Right lung (tissue), 5 donors: Measurements from ENCODE around the gene PNLIP. TPM values are rescaled to one million over a fixed set of nuclear protein-coding genes. Genes with fewer than 3 reads are reported as not detected.

Experiments
- DNase-seq, 2 donors: peaks; one replicate each; pipeline ENCODE4 v3.0.0-alpha.2; 2013
- polyA plus RNA-seq, 5 donors: library from polyadenylated mRNA; unstranded; fragments of 120-200 nt; gene quantifications; one replicate each; pipeline versions ENCODE4 v1.2.1 to v1.2.3, GENCODE V29; 2013; ENCODE audit warnings: inconsistent platforms in 1 of 5, low replicate concordance in 1 of 5; ENCODE audit not compliant: insufficient read length in 5 of 5, insufficient read depth in 1 of 5

PNLIP gene
- polyA plus RNA-seq, 5 donors: not detected

DNA sequence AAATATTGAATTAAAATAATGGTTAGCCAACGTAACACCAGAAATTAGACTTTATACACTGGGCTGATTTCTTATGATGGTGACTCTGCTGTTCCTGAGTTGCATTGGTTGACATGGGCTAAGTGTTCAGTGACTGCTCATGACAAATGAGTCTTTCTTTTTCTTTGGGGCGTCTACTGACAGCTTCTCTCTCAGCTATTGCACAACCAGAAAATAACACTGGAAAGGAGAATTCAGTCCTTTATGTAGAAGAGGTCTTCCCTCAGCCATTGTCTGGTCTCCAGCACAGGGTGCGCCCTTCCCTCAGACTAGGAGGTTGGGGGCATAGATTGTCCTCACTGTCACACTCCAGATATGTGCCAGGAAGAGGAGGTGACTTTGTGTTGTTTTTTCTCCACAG, 21.6 kb downstream of the PNLIP start:
- DNase-seq: no peak

DNA sequence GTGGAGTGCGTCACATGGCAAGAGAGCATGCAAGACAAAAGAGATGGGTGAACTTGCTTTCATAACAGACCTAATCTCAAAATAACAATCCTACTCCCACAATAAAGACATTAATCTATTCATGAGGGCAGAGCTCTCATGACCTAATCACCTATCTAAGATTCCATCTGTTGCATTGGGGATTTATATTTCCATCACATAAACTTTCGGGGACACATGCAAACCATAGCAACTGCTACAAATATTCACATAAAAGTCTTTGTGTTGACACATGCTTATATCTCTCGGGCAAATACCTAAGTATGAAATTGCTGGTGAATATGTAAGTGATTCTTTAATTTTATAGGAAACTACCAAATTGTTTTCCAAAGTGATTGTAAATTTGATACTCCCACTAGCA, 29.1 kb downstream of the PNLIP start:
- no peak for DNase-seq

DNA sequence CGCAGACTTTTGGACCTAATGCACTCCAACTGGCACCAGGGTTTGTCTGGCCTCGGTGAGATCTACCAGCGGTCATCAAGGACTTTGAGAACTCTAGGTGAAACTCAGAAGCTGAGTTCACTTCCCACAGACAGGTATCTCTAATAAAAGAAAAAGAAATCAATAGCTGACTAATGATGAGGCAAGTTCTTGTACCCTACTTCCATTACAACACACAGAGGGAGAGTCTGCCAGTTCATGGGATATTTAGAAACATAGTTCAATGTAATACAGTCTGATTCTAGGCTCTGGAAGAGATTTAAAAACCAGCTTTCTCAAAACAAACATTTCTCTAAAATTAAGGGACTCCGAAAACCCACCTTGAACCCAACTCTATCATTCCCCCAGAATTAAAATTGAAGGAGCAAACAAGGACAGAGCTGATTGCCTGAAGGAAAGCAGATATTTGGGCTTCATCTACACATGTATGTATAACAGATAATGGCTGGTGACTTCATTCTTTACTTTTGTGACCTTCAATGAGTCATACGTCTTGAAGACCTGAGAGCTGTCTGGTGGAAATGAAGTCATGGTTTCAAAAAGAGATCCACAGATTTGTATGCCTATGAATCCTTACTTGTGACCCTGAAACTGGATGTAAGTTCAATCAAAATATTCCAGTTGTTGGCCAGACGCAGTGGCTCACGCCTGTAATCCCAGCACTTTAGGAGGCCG, 42.3 kb downstream of the PNLIP start:
- DNase-seq: no peak

DNA sequence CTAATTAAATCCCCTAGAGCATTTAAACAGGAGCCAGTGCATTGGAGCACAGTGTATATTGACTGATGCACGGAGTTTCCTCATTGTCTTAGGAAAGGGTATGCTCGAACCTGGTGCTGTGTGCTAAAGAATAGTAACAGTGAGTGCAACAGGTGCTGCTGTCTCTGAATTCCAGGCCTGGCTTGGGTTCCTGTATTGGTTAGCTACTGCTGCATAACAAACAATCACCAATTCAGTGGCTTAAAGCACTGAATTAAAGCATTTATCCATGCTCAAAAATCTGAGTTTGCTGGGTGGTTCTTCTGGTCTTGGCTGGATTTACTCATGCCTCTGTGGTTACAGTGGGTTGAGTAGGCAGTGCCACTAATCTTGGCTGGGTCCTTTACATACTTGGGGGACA, 43.3 kb downstream of the PNLIP start:
- no peak for DNase-seq

DNA sequence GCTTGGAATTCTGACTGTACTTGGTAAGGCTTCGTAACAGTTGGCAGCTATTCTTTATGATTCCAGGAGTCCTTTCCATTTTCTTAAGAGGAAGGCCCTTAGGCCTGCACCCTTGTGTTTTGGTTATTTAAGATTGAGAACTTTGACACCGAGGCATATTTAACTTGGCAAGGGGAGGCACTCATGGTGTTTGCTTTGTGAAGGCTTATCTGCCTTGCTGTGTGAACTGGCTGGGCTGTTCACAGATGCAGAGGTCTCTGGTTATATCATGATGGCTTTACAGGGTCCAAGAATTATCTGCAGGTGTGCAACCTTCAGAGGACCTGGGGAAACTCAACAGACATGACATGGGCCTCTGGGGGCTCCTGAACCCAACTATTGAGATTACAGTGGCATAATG, 44.2 kb downstream of the PNLIP start:
- peak; percentile 25 to 38 for DNase-seq

DNA sequence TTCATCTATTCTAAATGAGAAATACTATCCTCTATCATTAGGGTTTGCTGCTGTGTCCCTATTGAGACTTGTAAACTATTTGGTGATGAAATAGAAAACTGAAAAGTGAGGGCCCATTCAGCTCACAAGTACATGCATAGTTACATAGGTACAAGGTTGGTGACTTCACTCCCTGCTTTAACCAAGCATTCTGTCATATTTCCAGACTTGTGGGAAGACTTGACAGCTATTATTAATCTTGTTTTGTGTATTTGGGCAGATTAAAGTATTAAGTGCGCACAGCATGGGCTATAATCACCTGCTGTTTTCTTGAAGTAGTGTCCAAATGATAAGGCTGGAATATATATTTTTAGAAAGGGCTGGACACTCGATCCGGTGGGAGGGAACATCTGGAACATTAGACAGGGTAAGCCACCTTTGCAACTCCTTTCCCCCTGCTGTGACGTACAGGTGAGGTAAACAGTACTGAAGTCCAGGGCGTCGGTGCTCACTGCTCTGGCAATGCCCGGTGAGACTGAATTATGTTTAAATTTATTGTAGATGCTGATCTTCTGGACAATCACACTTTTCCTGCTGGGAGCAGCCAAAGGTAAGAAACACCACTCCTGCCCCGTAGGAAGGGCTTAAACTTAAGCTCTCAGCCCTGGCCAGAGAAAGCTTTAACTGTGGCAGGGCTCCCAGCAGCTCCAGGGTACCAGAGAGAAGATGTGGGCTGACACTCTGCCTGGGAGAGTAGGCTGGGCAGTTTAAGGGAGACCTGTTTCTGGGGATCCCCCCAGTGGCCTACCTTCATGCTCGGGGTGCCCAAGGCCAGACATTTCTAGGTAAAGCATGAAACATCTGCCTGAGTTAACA, 45.1 kb downstream of the PNLIP start, which contains the start of gene PNLIPRP1:
Gene PNLIPRP1 (plus strand): TSS at position 370 of the 855 bp plus-strand sequence. CDS start 171 bp downstream, at position 541.
- DNase-seq: no peak

DNA sequence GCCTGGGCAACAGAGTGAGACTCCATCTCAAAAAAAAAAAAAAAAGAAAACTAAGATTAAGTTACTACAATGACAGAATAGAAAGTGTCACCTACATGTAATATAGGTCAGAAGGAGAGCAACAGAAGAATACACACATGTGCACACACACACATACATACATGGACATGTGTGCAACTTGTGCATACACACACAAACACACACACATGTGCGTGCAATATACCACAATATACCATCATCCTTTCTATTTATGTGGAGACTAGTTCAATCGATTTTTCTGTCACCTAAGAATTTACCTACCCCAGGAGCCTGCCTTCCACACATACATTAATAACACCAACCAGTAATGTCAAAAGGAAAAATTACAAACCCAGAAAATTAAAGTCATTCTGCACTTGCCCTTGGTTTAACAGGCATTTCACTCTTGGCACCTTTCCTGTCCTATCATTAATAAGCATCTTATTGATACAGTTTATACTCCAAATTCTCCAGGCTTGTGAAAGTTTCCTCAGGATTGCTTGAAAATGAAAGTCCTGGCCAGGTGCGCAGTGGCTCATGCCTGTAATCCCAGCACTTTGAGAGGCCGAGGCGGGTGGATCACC, 47.5 kb downstream of the PNLIP start:
- DNase-seq: no peak

DNA sequence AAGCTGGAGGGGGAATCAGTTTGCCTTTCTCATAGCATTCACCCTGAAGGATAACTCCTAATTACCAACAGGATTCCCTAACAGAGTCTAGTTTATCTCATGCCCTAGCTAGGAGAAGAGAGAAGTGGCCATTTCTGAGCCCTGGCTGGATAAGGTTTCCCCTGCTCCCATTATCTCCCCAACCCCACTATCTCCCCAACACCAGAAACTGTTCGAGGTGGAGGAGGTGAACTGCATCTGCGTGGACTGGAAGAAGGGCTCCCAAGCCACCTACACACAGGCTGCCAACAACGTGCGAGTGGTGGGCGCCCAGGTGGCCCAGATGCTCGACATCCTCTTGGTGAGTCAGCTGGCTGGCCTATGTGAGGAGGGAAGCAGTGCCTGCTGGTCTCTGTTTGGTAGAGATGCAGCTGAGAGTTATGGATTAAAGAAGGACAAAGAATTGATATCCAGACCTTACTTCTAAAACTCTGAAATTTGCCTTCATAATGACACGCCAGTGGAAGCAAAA, 48.8 kb downstream of the PNLIP start:
- no peak for DNase-seq

DNA sequence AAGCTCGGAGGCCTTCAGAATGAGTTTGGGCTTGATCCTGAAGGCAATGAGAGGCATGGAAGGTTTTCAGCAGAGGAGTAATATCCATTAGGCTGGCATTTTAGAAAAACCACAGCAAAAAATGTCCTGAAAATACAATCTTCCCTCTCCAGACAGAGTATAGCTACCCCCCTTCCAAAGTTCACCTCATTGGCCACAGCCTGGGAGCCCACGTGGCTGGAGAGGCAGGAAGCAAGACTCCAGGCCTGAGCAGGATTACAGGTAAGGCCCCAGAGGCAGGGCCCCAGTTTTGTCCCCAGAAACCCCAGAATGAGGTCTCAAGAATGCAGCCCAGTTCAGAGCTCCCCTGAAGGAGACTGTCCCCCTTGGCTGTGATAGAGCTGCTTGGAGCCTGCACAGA, 50.3 kb downstream of the PNLIP start:
- DNase-seq: no peak

DNA sequence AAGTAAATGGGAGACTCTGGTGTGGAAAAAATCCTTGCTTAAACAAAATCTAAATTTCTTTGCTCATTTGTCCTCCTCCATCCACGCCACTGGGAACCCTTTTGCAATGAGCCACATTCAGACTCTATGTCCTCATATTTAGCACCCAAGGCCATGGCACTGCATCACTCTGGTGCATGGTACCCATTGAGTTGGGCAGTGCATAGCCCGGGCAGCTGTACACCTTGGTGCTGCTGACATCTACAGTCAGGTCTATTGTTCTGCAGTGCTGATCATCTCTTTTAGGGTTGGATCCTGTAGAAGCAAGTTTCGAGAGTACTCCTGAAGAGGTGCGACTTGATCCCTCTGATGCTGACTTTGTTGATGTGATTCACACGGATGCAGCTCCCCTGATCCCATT, 51.8 kb downstream of the PNLIP start:
- DNase-seq: no peak

DNA sequence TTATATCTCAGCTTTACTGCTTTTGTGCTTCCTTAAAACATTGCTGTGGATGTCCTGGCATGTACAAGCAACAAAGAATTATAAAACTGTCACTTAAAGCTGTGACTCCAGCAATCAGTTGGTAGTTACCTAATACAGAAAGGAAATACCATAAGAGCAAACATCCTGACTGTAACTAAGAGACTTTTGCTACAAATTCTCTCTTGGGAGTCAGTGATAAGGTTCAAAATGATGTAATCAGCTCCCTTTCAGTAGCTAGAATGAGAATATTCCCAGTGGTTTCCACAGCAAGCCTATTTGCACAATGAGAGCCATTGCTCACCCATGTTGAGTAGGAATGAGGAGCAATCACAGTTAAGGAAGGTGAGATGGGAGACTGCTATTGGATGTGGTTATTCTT, 52.6 kb downstream of the PNLIP start:
- DNase-seq: no peak

DNA sequence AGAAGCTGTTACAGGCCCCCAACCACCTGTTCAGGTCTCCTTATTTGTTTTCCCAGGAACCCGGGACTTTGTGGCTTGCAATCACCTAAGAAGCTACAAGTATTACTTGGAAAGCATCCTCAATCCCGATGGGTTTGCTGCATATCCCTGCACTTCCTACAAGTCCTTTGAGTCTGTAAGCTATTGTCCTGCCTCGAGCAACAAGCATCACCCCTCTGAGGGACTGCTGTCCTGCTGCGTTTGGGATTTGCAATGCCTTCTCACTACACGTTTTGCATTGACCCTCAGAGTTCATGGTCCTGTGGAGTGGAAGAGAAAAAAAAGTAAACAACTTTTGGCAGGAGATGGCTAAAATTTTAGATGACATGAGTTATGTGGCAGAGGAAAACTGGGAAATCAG, 54.3 kb downstream of the PNLIP start:
- DNase-seq: no peak

DNA sequence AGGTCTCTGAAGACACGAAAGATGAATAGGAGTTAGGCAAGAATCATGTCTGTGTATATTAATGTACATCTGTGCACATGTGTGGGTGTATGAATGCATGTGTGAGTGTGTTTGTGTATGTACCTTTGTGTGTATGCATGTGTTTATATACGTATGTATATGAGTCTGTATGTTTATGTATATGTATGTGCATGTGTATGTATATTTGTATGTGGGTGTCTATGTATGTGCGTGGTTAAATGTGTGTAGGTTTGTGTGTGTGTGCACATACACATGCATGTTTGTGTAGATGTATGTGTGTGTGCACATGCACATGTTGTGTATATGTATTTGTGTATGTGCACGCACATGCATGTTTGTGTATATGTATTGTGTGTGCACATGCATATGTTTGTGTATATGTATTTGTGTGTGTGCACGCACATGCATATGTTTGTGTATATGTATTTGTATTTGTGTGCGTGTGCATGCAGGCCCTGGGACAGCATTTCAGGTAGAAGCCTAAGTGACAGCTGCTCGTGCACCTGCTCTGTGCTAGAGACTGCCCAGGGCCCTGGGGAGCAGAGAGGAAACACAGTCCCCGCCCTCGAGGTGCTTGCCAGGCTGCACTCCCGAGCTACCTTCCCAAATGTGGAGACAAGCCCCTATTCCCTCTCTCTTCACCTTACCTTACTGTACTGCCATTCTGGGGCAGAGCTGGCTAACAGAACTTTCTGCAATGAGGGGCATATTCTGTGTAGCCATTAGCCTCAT, 57.1 kb downstream of the PNLIP start:
- no peak for DNase-seq

DNA sequence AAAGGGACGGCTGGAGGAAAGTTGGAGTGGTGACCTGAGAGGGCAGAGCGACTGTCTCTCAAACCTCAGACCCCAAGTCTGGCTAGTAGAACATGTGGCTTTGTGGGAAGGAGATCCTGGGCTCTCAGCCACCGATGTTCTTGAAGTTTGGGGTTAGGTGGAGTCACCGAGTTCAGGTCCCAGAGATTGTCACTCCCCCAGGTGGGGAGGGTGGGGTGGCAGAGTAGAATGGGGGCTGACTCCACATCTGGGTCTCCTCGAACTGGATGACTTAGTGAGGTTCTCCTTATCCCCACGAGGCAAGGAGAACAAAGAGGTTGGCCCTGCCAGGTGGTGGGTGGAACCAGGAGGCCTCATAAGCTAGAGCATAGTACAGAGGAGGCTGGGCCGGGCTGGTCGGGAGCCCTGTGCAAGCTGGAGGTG, 60.3 kb downstream of the PNLIP start:
- no peak for DNase-seq

DNA sequence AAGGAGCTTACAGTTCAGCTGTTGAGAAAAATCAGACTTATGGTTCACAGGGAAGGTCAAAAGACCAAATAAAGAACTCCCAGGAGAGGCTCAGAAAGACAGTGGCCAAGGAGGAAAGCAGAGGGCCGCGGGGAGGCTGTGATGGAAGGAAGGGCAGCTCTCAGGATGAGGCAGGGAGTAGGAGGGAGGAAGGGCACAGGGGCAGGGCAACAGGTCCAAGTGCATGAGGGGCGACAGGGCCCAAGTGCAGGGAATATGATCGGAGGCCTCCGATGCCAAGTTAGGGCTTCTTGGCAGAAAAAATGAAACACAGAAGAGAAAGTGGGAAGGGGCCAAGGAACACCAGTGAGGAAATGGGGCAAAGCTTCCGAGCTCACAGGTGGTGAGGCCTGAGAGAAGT, 61.6 kb downstream of the PNLIP start:
- no peak for DNase-seq

DNA sequence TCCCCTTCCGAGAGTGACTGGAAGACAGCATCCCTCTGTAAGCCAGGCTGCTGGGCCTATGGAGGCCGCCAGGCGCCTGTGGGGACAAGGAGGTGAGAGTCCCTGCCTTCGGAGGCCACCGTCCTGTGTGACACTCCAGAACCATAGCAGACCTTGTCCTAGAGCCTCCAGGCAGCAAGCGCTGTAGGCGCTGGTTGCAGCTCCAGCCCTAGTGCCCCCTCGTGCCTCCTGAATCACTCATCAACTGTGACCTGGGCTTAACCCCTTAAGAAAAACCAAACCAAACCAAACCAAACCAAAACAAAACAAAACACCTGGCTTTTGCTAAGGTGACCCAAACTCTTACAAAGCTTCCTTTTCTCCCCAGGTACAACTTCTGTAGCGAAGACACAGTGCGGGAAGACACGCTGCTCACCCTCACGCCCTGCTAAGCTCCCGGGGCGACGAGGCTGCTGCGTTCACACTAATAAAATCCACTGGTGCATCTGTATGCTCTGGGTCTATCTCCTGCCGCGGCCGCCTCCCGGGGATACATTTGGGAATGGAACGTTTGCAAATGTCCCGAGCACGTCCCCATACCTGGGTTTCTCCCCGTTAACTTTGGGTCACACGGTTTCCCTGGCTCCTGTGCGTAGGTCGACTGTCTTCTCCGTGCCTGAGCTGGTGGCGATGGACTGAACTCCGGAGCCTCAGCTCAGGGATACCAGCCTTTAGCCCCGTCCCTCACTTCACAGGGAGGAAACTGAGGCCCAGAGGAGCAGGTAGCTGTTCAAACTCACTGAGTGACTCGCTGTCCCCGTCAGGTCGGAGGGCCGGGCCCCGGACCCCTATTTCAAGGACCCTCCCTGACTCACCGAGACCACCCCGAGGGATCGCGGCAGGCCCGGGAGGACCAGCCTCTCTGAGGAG, 63.2 kb downstream of the PNLIP start:
- DNase-seq: no peak

DNA sequence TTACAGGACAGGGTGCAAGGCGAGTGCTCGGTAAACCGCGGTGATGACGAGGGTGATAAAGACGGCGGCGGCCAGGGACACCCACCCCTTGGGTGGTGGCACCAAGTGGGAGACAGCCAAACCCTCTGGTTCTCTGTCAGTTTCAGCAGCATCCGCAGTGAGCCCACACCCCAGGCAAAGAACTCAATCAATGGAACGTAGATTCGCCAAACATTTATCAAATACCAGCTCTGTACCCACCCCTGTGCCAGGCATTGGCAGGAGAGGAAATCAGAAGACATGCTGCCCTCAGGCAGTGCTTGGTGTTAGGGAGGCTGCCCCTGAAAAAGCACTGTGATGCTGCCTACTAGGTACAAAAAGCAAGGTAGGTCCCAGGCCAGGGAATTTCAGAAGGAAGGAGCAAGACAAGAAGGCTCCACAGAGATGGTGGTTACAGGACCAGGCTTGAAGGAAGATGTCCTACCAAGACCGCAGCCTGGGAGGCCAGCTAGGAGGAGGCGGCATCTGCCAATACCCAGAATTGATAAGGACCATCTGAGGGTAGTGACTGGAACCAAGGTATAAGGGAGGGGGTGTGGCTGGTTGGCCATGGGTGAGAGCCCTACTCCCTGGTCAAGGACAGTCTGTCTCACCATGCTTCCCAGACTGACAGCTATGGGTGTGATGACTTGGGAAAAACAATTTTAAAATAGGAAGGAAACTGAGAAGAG, 64.9 kb downstream of the PNLIP start:
- DNase-seq: no peak

DNA sequence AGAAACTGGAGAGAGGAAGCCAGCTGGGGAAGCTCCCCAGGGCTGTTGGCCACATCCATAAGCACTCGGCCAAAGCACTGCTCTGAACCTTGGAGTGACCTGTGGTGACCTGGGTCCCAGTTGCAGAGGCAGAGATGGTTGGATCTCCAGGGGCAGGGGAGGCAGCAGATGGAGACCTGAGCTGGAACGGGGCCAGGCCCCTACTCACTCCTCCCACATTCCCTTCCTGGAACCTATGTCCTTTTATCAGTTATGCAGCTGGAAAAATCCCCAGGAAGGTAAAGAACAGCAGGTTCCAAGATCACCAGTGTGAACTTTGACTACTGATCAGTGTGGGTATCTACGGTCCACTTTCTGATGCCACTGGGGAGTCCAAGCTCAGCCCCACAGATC, 65.4 kb downstream of the PNLIP start:
- no peak for DNase-seq

DNA sequence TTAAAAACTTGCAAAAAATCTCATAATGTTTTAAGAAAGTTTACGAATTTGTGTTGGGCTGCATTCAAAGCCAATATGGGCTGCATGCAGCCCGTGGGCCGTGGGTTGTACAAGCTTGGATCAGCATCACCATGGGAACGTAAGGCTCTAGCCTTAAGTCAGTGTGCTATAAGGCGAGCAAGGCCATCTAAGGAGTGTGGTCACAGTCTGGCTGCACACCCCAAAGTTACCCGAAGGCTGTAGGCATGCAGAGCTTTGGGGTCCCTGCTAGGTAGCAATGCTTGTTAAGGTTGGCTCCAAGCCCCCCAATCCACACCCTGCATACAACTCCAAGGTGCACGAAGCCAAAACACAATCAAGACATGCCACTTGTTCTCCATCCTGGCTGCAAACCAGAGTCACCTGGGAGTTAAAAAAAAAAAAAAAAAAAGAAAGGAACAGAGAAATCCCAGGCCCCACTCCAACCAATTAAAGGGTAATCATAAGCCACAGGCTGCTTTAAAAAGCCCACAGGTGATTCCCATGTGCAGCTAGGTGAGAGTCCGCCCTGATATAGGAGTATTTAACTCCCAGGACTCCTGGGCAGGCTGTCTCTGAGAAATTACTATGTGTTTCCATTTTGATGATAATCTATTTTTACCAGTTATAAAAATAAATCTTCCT, 66.5 kb downstream of the PNLIP start:
- DNase-seq: no peak

DNA sequence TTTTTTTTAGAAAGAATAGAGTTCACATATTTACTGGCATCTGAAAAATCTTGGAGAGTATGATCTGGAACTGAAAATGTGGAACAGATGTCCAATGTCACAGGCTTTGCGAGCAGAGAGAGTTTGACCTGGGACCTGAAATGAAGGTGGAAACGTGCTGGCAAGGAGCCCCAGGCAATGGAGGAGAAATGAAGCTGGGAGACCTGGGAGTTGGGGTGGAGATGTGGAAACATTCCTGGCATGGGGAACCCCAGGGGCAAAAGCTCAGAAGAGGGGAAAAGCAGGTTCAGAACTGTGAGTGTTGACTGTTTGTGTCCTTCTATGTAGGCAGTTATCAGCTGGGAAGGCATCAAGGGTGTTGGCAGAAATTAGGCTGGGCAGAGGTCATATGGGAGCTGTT, 67.7 kb downstream of the PNLIP start:
- DNase-seq: no peak
